Measurements from ENCODE around the gene PPP6R3.

The PPP6R3 gene

GRCh38 chr11:68441466-68442230, 18.9 kb upstream of the PPP6R3 start:
- peaks cover 15% of the 10 kb centered on the region for H3K4me1 ChIP-seq (ENCODE audit: insufficient read depth, low read length, poor library complexity, severe bottlenecking)
- peaks cover 5% of the 10 kb centered on the region; the same call in 1 of the 2 replicates for H3F3A ChIP-seq (ENCODE audit: low read depth)
- H3K9me3 ChIP-seq (ENCODE audit: insufficient read depth, low read depth, low read length): no peaks in the 10 kb centered on the region
- H3K36me3 ChIP-seq (ENCODE audit: insufficient read depth, low read length): peaks cover 33% of the 10 kb centered on the region; the same call in 1 of the 2 replicates
- peaks cover 3% of the 10 kb centered on the region for H4K20me1 ChIP-seq (ENCODE audit: insufficient read depth, low read length, poor library complexity, severe bottlenecking)
- H3K4me3 ChIP-seq (ENCODE audit: low read length, poor library complexity, severe bottlenecking): no peak overlapping the region
- H3K79me2 ChIP-seq (ENCODE audit: insufficient read depth, low read length): no peaks in the 10 kb centered on the region
- no peak overlapping the region for H2AFZ ChIP-seq (ENCODE audit: low read length)
- H3K9ac ChIP-seq (ENCODE audit: low read depth, low read length, poor library complexity, severe bottlenecking): no peak overlapping the region
- no peaks in the 10 kb centered on the region for H3K9me2 ChIP-seq (replicated peaks; ENCODE audit: low read depth, low read length)
- H3K27me3 ChIP-seq (ENCODE audit: insufficient read depth, low read length, poor library complexity, severe bottlenecking): no peaks in the 10 kb centered on the region
- H3K4me2 ChIP-seq (ENCODE audit: low read depth, low read length, poor library complexity, severe bottlenecking): peak overlapping the region; percentile 36
- TF ChIP-seq EZH2phosphoT487 (IDR thresholded peaks at IDR 0.05; ENCODE audit: borderline replicate concordance) (no peak), CTCF (conservative IDR thresholded peaks at IDR 0.05; ENCODE audit: low read length) (0 out of 2 replicates have a peak, but pooled peaks have one; percentile 11)

GRCh38 chr11:68442433-68442832, 18.1 kb upstream of the PPP6R3 start:
- H3F3A ChIP-seq (ENCODE audit: low read depth): peaks cover 5% of the 10 kb centered on the region; the same call in 1 of the 2 replicates
- no peak overlapping the region for H2AFZ ChIP-seq (ENCODE audit: low read length)
- no peak overlapping the region for H3K4me3 ChIP-seq (ENCODE audit: low read length, poor library complexity, severe bottlenecking)
- H3K9me2 ChIP-seq (replicated peaks; ENCODE audit: low read depth, low read length): no peaks in the 10 kb centered on the region
- H3K9ac ChIP-seq (ENCODE audit: low read depth, low read length, poor library complexity, severe bottlenecking): no peak overlapping the region
- H4K20me1 ChIP-seq (ENCODE audit: insufficient read depth, low read length, poor library complexity, severe bottlenecking): peaks cover 4% of the 10 kb centered on the region
- H3K27me3 ChIP-seq (ENCODE audit: insufficient read depth, low read length, poor library complexity, severe bottlenecking): no peaks in the 10 kb centered on the region
- TF ChIP-seq EZH2phosphoT487 (IDR thresholded peaks at IDR 0.05; ENCODE audit: borderline replicate concordance): no peak
- no peak for TF ChIP-seq CTCF (conservative IDR thresholded peaks at IDR 0.05; ENCODE audit: low read length)
- H3K4me2 ChIP-seq (ENCODE audit: low read depth, low read length, poor library complexity, severe bottlenecking): no peak overlapping the region
- no peaks in the 10 kb centered on the region for H3K9me3 ChIP-seq (ENCODE audit: insufficient read depth, low read depth, low read length)
- peaks cover 11% of the 10 kb centered on the region for H3K4me1 ChIP-seq (ENCODE audit: insufficient read depth, low read length, poor library complexity, severe bottlenecking)
- H3K36me3 ChIP-seq (ENCODE audit: insufficient read depth, low read length): peaks cover 33% of the 10 kb centered on the region; the same call in 1 of the 2 replicates
- H3K79me2 ChIP-seq (ENCODE audit: insufficient read depth, low read length): no peaks in the 10 kb centered on the region

- no peak overlapping the region for H3K9ac ChIP-seq (ENCODE audit: low read depth, low read length, poor library complexity, severe bottlenecking)
- peaks cover 6% of the 10 kb centered on the region for H4K20me1 ChIP-seq (ENCODE audit: insufficient read depth, low read length, poor library complexity, severe bottlenecking)
- H3K4me1 ChIP-seq (ENCODE audit: insufficient read depth, low read length, poor library complexity, severe bottlenecking): peaks cover 8% of the 10 kb centered on the region
- TF ChIP-seq EZH2phosphoT487 (IDR thresholded peaks at IDR 0.05; ENCODE audit: borderline replicate concordance) (no peak), CTCF (conservative IDR thresholded peaks at IDR 0.05; ENCODE audit: low read length) (no peak)
- no peaks in the 10 kb centered on the region for H3K9me3 ChIP-seq (ENCODE audit: insufficient read depth, low read depth, low read length)
- peaks cover 31% of the 10 kb centered on the region; the same call in 1 of the 2 replicates for H3K36me3 ChIP-seq (ENCODE audit: insufficient read depth, low read length)
- H3K79me2 ChIP-seq (ENCODE audit: insufficient read depth, low read length): no peaks in the 10 kb centered on the region
- peaks cover 5% of the 10 kb centered on the region; the same call in 1 of the 2 replicates for H3F3A ChIP-seq (ENCODE audit: low read depth)
- no peak overlapping the region for H3K4me3 ChIP-seq (ENCODE audit: low read length, poor library complexity, severe bottlenecking)
- no peak overlapping the region for H2AFZ ChIP-seq (ENCODE audit: low read length)
- no peak overlapping the region for H3K4me2 ChIP-seq (ENCODE audit: low read depth, low read length, poor library complexity, severe bottlenecking)
- no peaks in the 10 kb centered on the region for H3K9me2 ChIP-seq (replicated peaks; ENCODE audit: low read depth, low read length)
- H3K27me3 ChIP-seq (ENCODE audit: insufficient read depth, low read length, poor library complexity, severe bottlenecking): no peaks in the 10 kb centered on the region
These were observed 16.0 kb upstream of the PPP6R3 start for GRCh38 chr11:68444566-68444965.

Measured in Loucy (cell line).